ENCODE data around the gene CIPC.

The CIPC gene

GRCh38 chr14:77141214-77142004, 43.4 kb downstream of the CIPC start, which contains the start of gene ZDHHC22:
TSS of gene ZDHHC22 (minus strand) at chr14:77141791. CDS start at chr14:77139738, 2,053 bp downstream.
- Histone ChIP-seq H3K36me3 (ENCODE audit: insufficient read depth, low read length) (no peaks in the 10 kb centered on the region), H3K27ac (ENCODE audit: low read depth, low read length) (no peak within 1 kb of the TSS), H2AFZ (ENCODE audit: low read length, unreplicated experiment) (peak within 1 kb of the TSS; percentile 10), H3K79me2 (ENCODE audit: control insufficient read depth, insufficient read depth, low read length, unreplicated experiment) (no peaks in the 10 kb centered on the region), H3K4me3 (ENCODE audit: low read depth, low read length) (peak within 1 kb of the TSS; percentile 66), H3K27me3 (ENCODE audit: insufficient read depth, low read length) (peaks cover 98% of the 10 kb centered on the region), H3K4me1 (ENCODE audit: control insufficient read depth, insufficient read depth, low read length, unreplicated experiment) (no peaks in the 10 kb centered on the region)

GRCh38 chr14:77142005-77142800, 44.1 kb downstream of the CIPC start:
- H2AFZ ChIP-seq (ENCODE audit: low read length, unreplicated experiment): no peak overlapping the region
- no peaks in the 10 kb centered on the region for H3K36me3 ChIP-seq (ENCODE audit: insufficient read depth, low read length)
- H3K4me1 ChIP-seq (ENCODE audit: control insufficient read depth, insufficient read depth, low read length, unreplicated experiment): no peaks in the 10 kb centered on the region
- peak overlapping the region; percentile 66; the same call in 1 of the 2 replicates for H3K4me3 ChIP-seq (ENCODE audit: low read depth, low read length)
- H3K79me2 ChIP-seq (ENCODE audit: control insufficient read depth, insufficient read depth, low read length, unreplicated experiment): no peaks in the 10 kb centered on the region
- H3K27me3 ChIP-seq (ENCODE audit: insufficient read depth, low read length): peaks cover 98% of the 10 kb centered on the region
- no peak overlapping the region for H3K27ac ChIP-seq (ENCODE audit: low read depth, low read length)

GRCh38 chr14:77143071-77143470, 45.0 kb downstream of the CIPC start:
- Histone ChIP-seq H3K4me3 (ENCODE audit: low read depth, low read length) (no peak overlapping the region), H3K4me1 (ENCODE audit: control insufficient read depth, insufficient read depth, low read length, unreplicated experiment) (no peaks in the 10 kb centered on the region), H3K27me3 (ENCODE audit: insufficient read depth, low read length) (peaks cover 95% of the 10 kb centered on the region), H3K27ac (ENCODE audit: low read depth, low read length) (no peak overlapping the region), H3K36me3 (ENCODE audit: insufficient read depth, low read length) (no peaks in the 10 kb centered on the region), H3K79me2 (ENCODE audit: control insufficient read depth, insufficient read depth, low read length, unreplicated experiment) (no peaks in the 10 kb centered on the region), H2AFZ (ENCODE audit: low read length, unreplicated experiment) (no peak overlapping the region)

- Histone ChIP-seq H3K4me1 (ENCODE audit: control insufficient read depth, insufficient read depth, low read length, unreplicated experiment) (no peaks in the 10 kb centered on the region), H3K27me3 (ENCODE audit: insufficient read depth, low read length) (peaks cover 85% of the 10 kb centered on the region), H3K79me2 (ENCODE audit: control insufficient read depth, insufficient read depth, low read length, unreplicated experiment) (no peaks in the 10 kb centered on the region), H2AFZ (ENCODE audit: low read length, unreplicated experiment) (no peak overlapping the region), H3K4me3 (ENCODE audit: low read depth, low read length) (no peak overlapping the region), H3K27ac (ENCODE audit: low read depth, low read length) (no peak overlapping the region), H3K36me3 (ENCODE audit: insufficient read depth, low read length) (no peaks in the 10 kb centered on the region)
Measured at GRCh38 chr14:77144412-77145115, 46.5 kb downstream of the CIPC start.

- Histone ChIP-seq H2AFZ (ENCODE audit: low read length, unreplicated experiment) (no peak overlapping the region), H3K4me1 (ENCODE audit: control insufficient read depth, insufficient read depth, low read length, unreplicated experiment) (no peaks in the 10 kb centered on the region), H3K27me3 (ENCODE audit: insufficient read depth, low read length) (peaks cover 75% of the 10 kb centered on the region), H3K79me2 (ENCODE audit: control insufficient read depth, insufficient read depth, low read length, unreplicated experiment) (no peaks in the 10 kb centered on the region), H3K27ac (ENCODE audit: low read depth, low read length) (no peak overlapping the region), H3K36me3 (ENCODE audit: insufficient read depth, low read length) (no peaks in the 10 kb centered on the region), H3K4me3 (ENCODE audit: low read depth, low read length) (no peak overlapping the region)
Measured at GRCh38 chr14:77145975-77146740, 48.1 kb downstream of the CIPC start.

- no peak overlapping the region for H3K27ac ChIP-seq (ENCODE audit: low read depth, low read length)
- no peak overlapping the region for H2AFZ ChIP-seq (ENCODE audit: low read length, unreplicated experiment)
- H3K79me2 ChIP-seq (ENCODE audit: control insufficient read depth, insufficient read depth, low read length, unreplicated experiment): no peaks in the 10 kb centered on the region
- H3K36me3 ChIP-seq (ENCODE audit: insufficient read depth, low read length): no peaks in the 10 kb centered on the region
- H3K4me1 ChIP-seq (ENCODE audit: control insufficient read depth, insufficient read depth, low read length, unreplicated experiment): no peaks in the 10 kb centered on the region
- peaks cover 59% of the 10 kb centered on the region for H3K27me3 ChIP-seq (ENCODE audit: insufficient read depth, low read length)
- no peak overlapping the region for H3K4me3 ChIP-seq (ENCODE audit: low read depth, low read length)
Measured at GRCh38 chr14:77148510-77149231, 50.6 kb downstream of the CIPC start.

- Histone ChIP-seq H2AFZ (ENCODE audit: low read length, unreplicated experiment) (no peak overlapping the region), H3K4me3 (ENCODE audit: low read depth, low read length) (no peak overlapping the region), H3K4me1 (ENCODE audit: control insufficient read depth, insufficient read depth, low read length, unreplicated experiment) (no peaks in the 10 kb centered on the region), H3K36me3 (ENCODE audit: insufficient read depth, low read length) (no peaks in the 10 kb centered on the region), H3K79me2 (ENCODE audit: control insufficient read depth, insufficient read depth, low read length, unreplicated experiment) (no peaks in the 10 kb centered on the region), H3K27me3 (ENCODE audit: insufficient read depth, low read length) (peaks cover 50% of the 10 kb centered on the region), H3K27ac (ENCODE audit: low read depth, low read length) (no peak overlapping the region)
Measured at GRCh38 chr14:77151245-77151644, 53.2 kb downstream of the CIPC start.

- Histone ChIP-seq H3K27ac (ENCODE audit: low read depth, low read length) (no peak overlapping the region), H2AFZ (ENCODE audit: low read length, unreplicated experiment) (no peak overlapping the region), H3K79me2 (ENCODE audit: control insufficient read depth, insufficient read depth, low read length, unreplicated experiment) (no peaks in the 10 kb centered on the region), H3K27me3 (ENCODE audit: insufficient read depth, low read length) (peaks cover 42% of the 10 kb centered on the region), H3K4me1 (ENCODE audit: control insufficient read depth, insufficient read depth, low read length, unreplicated experiment) (no peaks in the 10 kb centered on the region), H3K4me3 (ENCODE audit: low read depth, low read length) (no peak overlapping the region), H3K36me3 (ENCODE audit: insufficient read depth, low read length) (no peaks in the 10 kb centered on the region)
Measured at GRCh38 chr14:77151918-77152588, 54.0 kb downstream of the CIPC start.

- Histone ChIP-seq H3K79me2 (ENCODE audit: control insufficient read depth, insufficient read depth, low read length, unreplicated experiment) (no peaks in the 10 kb centered on the region), H3K27me3 (ENCODE audit: insufficient read depth, low read length) (peaks cover 36% of the 10 kb centered on the region), H3K36me3 (ENCODE audit: insufficient read depth, low read length) (no peaks in the 10 kb centered on the region), H2AFZ (ENCODE audit: low read length, unreplicated experiment) (no peak overlapping the region), H3K27ac (ENCODE audit: low read depth, low read length) (no peak overlapping the region), H3K4me1 (ENCODE audit: control insufficient read depth, insufficient read depth, low read length, unreplicated experiment) (peaks cover 6% of the 10 kb centered on the region), H3K4me3 (ENCODE audit: low read depth, low read length) (no peak overlapping the region)
Measured at GRCh38 chr14:77153802-77154201, 55.7 kb downstream of the CIPC start.
